PC-3 (cell line): ENCODE measurements around the gene KCNJ15. TPM values are rescaled to one million over a fixed set of nuclear protein-coding genes. Genes with fewer than 3 reads are reported as not detected.

ENCODE experiments used
- ATAC-seq: fragments of 200-7000 bp; cut with Tn5 transposase; 2 replicates; pipeline ENCODE4 v1.9.1; 2020; ENCODE audit warnings: mild to moderate bottlenecking, moderate library complexity
- BruUV-seq: library from RNA; stranded (reverse); fragments of 400-500 nt; replicated peaks from 2 replicates; lab custom pipeline; 2021; lab: Mats Ljungman, UMichigan
- CTCF ChIA-PET: fragments of 300-600 bp; sonication (Branson Sonifier 250); formaldehyde crosslinking; loops from one replicate; lab custom pipeline; 2022; ENCODE audit warnings: antibody characterized with exemption; lab: Charles Lee
- POLR2A ChIA-PET: fragments of 300-600 bp; sonication (Branson Sonifier 250); formaldehyde crosslinking; loops from one replicate; lab custom pipeline; 2022; ENCODE audit warnings: antibody characterized with exemption; ENCODE audit not compliant: unreplicated experiment; lab: Charles Lee
- DNase-seq: peaks from one replicate; pipeline ENCODE4 v3.0.0-alpha.2; 2015
- H2AFZ ChIP-seq: fragments of 300-600 bp; sonication (generic); 2 replicates; pipeline ENCODE4 v1.6.0; 2016; ENCODE audit warnings: antibody characterized with exemption, low read length
- H3F3A ChIP-seq: fragments of 300-600 bp; sonication (generic); one replicate; pipeline ENCODE4 v1.6.0; 2017; ENCODE audit warnings: antibody characterized with exemption, low read length, control low read depth, mild to moderate bottlenecking; ENCODE audit not compliant: unreplicated experiment
- H3K27ac ChIP-seq: fragments of 300-600 bp; sonication (generic); 2 replicates; pipeline ENCODE4 v1.5.1; 2016; ENCODE audit warnings: mild to moderate bottlenecking, low read length
- H3K27me3 ChIP-seq: fragments of 300-600 bp; sonication (generic); 2 replicates; pipeline ENCODE4 v1.6.1; 2016; ENCODE audit warnings: low read length, mixed read lengths
- H3K36me3 ChIP-seq: fragments of 300-600 bp; sonication (generic); 2 replicates; pipeline ENCODE4 v1.6.1; 2016; ENCODE audit warnings: low read depth, mixed run types, low read length, mixed read lengths
- H3K4me1 ChIP-seq: fragments of 300-600 bp; sonication (generic); 2 replicates; pipeline ENCODE4 v1.5.1; 2016; ENCODE audit warnings: low read length; ENCODE audit not compliant: insufficient read depth
- H3K4me2 ChIP-seq: fragments of 300-600 bp; sonication (generic); 2 replicates; pipeline ENCODE4 v1.6.0; 2016; ENCODE audit warnings: low read length
- H3K4me3 ChIP-seq: fragments of 300-600 bp; sonication (generic); 2 replicates; pipeline ENCODE4 v1.5.1; 2016; ENCODE audit warnings: mild to moderate bottlenecking, low read length, mixed read lengths
- H3K79me2 ChIP-seq: fragments of 300-600 bp; sonication (generic); 2 replicates; pipeline ENCODE4 v1.6.1; 2017; ENCODE audit warnings: low read length, mixed read lengths
- H3K9ac ChIP-seq: fragments of 300-600 bp; sonication (generic); 2 replicates; pipeline ENCODE4 v1.6.0; 2016; ENCODE audit warnings: mild to moderate bottlenecking, low read length
- H3K9me2 ChIP-seq: fragments of 300-600 bp; sonication (generic); replicated peaks from 2 replicates; pipeline ENCODE4 v1.6.1; 2016; ENCODE audit warnings: mixed run types, low read length, mixed read lengths
- H3K9me3 ChIP-seq: fragments of 300-600 bp; sonication (generic); 2 replicates; pipeline ENCODE4 v1.6.1; 2016; ENCODE audit warnings: low read length, mixed read lengths
- H4K20me1 ChIP-seq: fragments of 300-600 bp; sonication (generic); 2 replicates; pipeline ENCODE4 v1.6.1; 2016; ENCODE audit warnings: low read length, mixed read lengths
- CTCF ChIP-seq: fragments of 300-600 bp; sonication (generic); conservative IDR thresholded peaks from 2 replicates; pipeline ENCODE4 v1.5.1; 2017; ENCODE audit warnings: antibody characterized with exemption, low read depth, mild to moderate bottlenecking, low read length
- EZH2 ChIP-seq: fragments of 300-600 bp; sonication (generic); IDR thresholded peaks from one replicate; pipeline ENCODE4 v1.6.1; 2017; ENCODE audit warnings: antibody characterized with exemption, mild to moderate bottlenecking, low read length; ENCODE audit not compliant: unreplicated experiment
- EZH2phosphoT487 ChIP-seq: fragments of 300-600 bp; sonication (generic); IDR thresholded peaks from 2 replicates; pipeline ENCODE4 v1.6.1; 2018; ENCODE audit warnings: mild to moderate bottlenecking, antibody characterized with exemption, low read length, borderline replicate concordance
- intact Hi-C: fragments of 100-400 bp; cut with micrococcal nuclease; formaldehyde crosslinking; loops from 2 replicates; pipeline ENCODE4 v1.9.0; 2023
- total RNA-seq: library from RNA; depleted of rRNA; stranded (reverse); fragments of >200 nt; gene quantifications from 2 replicates; pipeline ENCODE4 v1.2.3, GENCODE V29; 2014

KCNJ15 gene
- total RNA-seq, 1 experiment from 2014 or later, result 0.26 TPM

DNA sequence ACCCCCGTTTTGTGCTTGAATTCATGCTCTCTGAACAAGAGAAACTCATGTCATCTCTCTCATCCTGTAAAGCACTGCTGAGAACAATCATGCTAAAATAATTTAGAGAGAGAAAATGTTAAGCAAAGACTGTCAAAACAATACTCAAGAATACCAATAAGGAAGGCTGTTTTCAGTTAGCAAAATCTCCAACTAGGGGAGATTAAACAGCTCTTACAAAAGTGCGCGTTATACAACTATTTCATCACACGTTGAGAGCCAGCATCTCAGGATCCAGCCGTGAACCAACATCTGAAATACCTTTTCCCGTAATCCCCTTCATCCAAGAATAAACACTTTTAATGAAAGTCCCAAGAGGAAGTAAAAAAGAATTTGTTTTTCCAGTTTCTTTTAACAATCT lies 44.1 kb upstream of the KCNJ15 start:
- TF ChIP-seq EZH2phosphoT487 (no peak), CTCF (no peak), EZH2 (no peak)
- Histone ChIP-seq H2AFZ (no peak overlapping the region), H3K9ac (no peak overlapping the region), H4K20me1 (no peaks in the 10 kb centered on the region), H3K9me3 (no peaks in the 10 kb centered on the region; the same call in 1 of the 2 replicates), H3K4me2 (no peak overlapping the region), H3K4me1 (no peaks in the 10 kb centered on the region), H3K27ac (no peak overlapping the region), H3K36me3 (no peaks in the 10 kb centered on the region), H3K79me2 (no peaks in the 10 kb centered on the region), H3K27me3 (peaks cover 36% of the 10 kb centered on the region), H3K4me3 (no peak overlapping the region), H3K9me2 (0 out of 2 replicates have a peak, but pooled peaks cover 3% of the 10 kb centered on the region), H3F3A (no peaks in the 10 kb centered on the region)
- ATAC-seq, result no peak
- intact Hi-C loops, result no loop called here
- CTCF ChIA-PET, result no interaction called here
- BruUV-seq, result no TSS peak
- POLR2A ChIA-PET, result no interaction called here
- no peak for DNase-seq

DNA sequence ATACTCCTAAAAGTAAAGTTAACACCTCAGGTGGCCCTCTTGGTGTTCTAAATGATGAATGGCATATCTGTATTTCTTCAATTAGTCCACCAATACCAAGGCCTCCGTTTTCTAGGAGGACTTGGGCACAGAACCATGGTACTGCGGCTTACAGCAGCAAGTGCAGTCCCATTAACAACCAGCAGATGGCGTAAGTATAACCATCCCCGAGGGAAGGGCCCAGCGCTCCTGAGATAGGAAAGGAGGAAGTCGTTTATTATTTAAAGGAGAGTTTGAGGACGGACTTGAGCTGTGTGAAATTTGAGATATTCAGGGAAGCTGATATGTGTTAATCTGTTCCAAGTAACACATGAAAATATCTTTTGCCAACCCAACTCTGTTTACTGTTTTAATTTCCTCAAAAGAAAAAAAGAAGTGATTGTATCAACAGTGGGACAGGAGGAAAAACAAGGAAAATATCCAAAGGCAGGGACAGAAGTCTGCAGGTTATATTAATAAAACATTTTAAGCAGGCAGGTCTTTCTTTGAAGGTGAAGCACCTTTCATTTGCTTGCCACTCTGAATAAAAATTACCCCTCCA lies 37.7 kb upstream of the KCNJ15 start:
- intact Hi-C loops, result loop anchor here (1.0 kb wide), 2 partner anchors 133 to 137 kb away; no protein-coding TSS in a partner anchor
- H2AFZ ChIP-seq, result no peak overlapping the region
- ATAC-seq (peak; percentile 76), DNase-seq (peak; percentile 90)
- no peak overlapping the region for H3K4me3 ChIP-seq
- H3K36me3 ChIP-seq, result no peaks in the 10 kb centered on the region; the same call in 1 of the 2 replicates
- no TSS peak for BruUV-seq
- CTCF ChIA-PET, result interaction anchor here (0.5 to 1.6 kb wide), 12 partner anchors 16 to 554 kb away, joined by 3 to 12 read pairs (median 4); no protein-coding TSS in a partner anchor
- H3K9ac ChIP-seq, result no peak overlapping the region
- no peaks in the 10 kb centered on the region for H3K79me2 ChIP-seq
- no peaks in the 10 kb centered on the region for H3K27me3 ChIP-seq
- H3K4me2 ChIP-seq, result no peak overlapping the region
- TF ChIP-seq CTCF (peak; percentile 96), EZH2phosphoT487 (no peak), EZH2 (no peak)
- peaks cover 20% of the 10 kb centered on the region; the same call in 1 of the 2 replicates for H3K9me3 ChIP-seq
- H3F3A ChIP-seq, result no peaks in the 10 kb centered on the region
- H3K9me2 ChIP-seq, result no peaks in the 10 kb centered on the region
- H4K20me1 ChIP-seq, result no peaks in the 10 kb centered on the region
- H3K4me1 ChIP-seq, result no peaks in the 10 kb centered on the region
- H3K27ac ChIP-seq, result peak overlapping the region; percentile 34
- POLR2A ChIA-PET, result no interaction called here

DNA sequence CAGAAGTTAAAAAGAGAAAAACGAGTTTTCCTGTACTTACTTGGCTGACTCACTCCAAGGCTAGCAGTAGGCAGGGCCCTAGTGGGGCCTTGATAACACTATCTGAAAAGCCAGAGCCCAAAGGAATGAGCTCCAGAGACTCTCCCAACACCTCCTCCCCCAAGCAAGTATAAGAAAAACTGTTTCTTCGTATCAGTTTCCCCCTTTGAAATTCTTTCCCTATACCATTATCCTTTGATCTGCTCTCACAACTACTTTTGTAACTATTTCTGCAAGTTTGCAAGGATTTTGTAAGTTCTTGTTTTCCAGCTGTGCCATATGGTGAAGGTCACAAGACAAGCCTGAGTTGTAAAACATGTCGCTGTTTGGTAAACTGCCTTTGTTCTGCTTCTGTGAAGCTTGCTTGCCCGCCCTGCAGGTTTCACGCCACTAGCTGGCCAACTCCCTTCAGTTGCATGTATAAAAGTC lies 36.5 kb upstream of the KCNJ15 start:
- H4K20me1 ChIP-seq, result no peaks in the 10 kb centered on the region
- H3K36me3 ChIP-seq, result no peaks in the 10 kb centered on the region; the same call in 1 of the 2 replicates
- ATAC-seq (no peak), DNase-seq (no peak)
- H3K9ac ChIP-seq, result no peak overlapping the region
- ChIA-PET POLR2A (no interaction called here), CTCF (no interaction called here)
- H3K9me2 ChIP-seq, result no peaks in the 10 kb centered on the region
- no peaks in the 10 kb centered on the region for H3F3A ChIP-seq
- H3K4me3 ChIP-seq, result no peak overlapping the region
- no peak overlapping the region for H3K27ac ChIP-seq
- no peak overlapping the region for H3K4me2 ChIP-seq
- no peaks in the 10 kb centered on the region for H3K27me3 ChIP-seq
- no TSS peak for BruUV-seq
- TF ChIP-seq EZH2 (no peak), EZH2phosphoT487 (no peak), CTCF (no peak)
- intact Hi-C loops, result no loop called here
- H3K79me2 ChIP-seq, result no peaks in the 10 kb centered on the region
- H2AFZ ChIP-seq, result no peak overlapping the region
- peaks cover 32% of the 10 kb centered on the region for H3K9me3 ChIP-seq
- no peaks in the 10 kb centered on the region for H3K4me1 ChIP-seq
